Femur (tissue), 1 donor: ENCODE data around the gene ECHDC1.
"Not testable (repeated sequence)": the region's sequence is repeated elsewhere in the genome, so short reads cannot be mapped to it uniquely, and the experiment has no call there.

Experiments
- DNase-seq: peaks from one replicate; pipeline ENCODE4 v3.0.0-alpha.2; 2017

Gene ECHDC1

DNA sequence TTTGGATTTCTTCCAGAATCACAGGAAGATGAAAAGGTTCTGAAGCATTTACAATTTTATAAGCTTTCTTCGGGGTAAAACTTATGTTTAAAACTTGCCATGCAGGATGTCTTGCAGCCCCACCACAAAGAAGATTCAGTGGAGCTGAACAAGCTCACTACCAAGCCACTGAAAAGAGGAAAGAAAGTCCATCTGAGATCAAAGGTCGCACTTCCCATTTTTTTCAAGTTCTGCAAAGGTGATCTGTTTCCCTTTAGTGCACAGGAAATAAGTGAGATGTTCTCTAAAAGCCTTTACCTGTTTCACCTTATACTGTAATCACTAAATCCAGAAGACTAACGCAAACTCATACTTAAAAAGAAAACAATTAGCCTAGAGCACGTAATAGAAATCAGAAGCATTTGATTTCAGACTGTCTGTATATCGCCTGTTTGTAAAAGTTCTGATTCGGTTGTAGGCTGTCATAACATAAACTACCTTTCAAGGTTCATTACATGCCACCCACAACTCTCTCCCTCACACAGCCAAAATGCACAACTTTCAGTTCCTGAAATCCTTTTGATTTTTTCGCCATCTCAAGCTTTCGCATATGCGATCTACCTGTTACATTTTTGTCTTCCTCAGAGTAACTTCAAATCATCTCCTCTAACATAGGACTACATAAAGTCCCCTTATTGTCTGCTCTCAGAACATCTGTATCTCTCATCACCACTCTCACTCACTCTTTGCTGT is 1.8 kb downstream of the ECHDC1 start:
- no peak for DNase-seq

DNA sequence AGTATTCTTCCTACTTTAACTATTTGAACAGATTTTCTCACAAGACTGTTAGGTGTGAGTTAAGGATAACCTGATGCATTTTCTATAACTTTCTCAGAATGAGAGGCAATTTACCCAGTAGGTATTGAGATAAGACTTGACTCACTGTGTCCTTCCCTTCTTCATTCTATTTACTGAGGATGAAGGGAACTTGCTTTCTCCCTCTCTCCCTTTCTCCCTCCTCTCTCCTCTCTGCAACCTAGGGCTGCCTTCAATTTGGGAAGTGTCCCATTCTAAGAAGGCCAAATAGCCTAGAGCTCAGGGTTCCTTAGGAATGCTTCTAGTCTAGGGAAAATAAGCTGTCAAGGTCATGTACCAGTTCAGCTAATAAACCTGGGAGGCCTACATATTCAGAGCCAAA is 3.2 kb downstream of the ECHDC1 start:
- no peak for DNase-seq

GRCh38 chr6:127338936-127339335 is 4.5 kb downstream of the ECHDC1 start:
- DNase-seq: no peak

GRCh38 chr6:127332383-127332961 is 10.9 kb downstream of the ECHDC1 start:
- DNase-seq: no peak

- not testable (repeated sequence) for DNase-seq
Measured at GRCh38 chr6:127331256-127331655, 12.2 kb downstream of the ECHDC1 start.

DNA sequence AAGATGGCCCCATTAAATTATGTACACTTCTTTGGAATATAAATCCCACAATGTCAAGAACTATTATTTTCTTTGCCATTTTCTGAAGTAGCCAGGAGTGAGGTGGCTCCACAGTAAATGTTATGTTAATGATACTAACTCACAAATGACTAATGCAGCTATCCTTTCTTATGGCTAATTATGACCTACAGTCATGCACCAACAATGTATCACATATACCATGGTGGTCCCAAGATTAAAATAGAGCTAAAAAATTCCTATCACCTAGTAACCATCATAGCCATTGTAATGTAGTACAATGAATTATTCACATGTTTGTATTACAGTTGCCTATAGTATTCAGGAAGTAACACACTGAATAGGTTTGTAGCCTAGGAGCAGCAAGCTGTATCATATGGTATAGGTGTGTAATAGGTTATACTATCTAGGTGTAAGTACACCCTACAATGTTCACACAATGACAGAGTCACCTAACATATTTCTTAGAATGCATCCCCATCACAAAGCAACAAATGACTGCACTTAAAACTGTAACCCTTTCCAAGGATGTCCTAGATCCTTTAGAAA is 15.3 kb downstream of the ECHDC1 start:
- DNase-seq: no peak

GRCh38 chr6:127319686-127320085 is 23.7 kb downstream of the ECHDC1 start:
- no peak for DNase-seq

GRCh38 chr6:127317388-127318128 is 25.9 kb downstream of the ECHDC1 start:
- no peak for DNase-seq

DNA sequence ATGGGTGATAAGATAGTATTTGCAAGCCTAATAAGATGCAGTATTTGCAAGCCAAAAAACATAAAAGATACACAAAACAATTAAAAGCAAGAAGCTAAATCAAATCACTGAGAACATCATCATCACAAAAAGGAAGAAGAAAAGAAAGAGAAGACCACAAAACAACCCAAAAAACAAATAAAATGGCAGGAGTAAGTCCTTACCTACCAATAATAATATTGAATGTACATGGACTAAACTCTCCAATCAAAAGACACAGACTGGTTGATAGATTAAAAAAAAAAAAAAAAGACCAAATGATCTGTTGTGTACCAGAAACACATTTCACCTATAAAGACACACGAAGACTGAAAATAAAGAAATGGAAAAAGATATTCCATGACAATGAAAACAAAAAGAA is 37.7 kb downstream of the ECHDC1 start:
- DNase-seq: no peak

GRCh38 chr6:127303917-127304316 is 39.5 kb downstream of the ECHDC1 start:
- DNase-seq: no peak

GRCh38 chr6:127302728-127303660 is 40.4 kb downstream of the ECHDC1 start:
- peak; percentile 32 for DNase-seq

- no peak for DNase-seq
Measured at GRCh38 chr6:127301199-127301700, 42.2 kb downstream of the ECHDC1 start.

DNA sequence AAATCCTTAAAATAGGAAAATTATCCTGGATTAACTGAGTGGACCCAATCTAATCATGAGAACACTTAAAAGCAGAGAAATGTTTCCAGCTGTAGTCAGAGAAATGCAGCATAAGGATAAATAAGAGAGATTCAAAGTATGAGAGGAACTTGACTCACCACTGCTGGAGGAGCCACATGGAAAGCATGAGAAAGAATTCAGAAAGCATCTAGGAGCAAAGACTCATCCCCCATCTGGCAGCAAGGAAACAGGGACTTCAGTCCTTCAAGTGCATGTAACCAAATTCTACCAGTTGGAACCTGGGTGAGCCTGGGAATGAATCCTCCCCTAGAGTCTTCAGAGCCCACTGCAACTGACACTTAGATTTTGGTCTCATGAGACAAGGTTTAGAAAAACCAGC is 43.0 kb downstream of the ECHDC1 start:
- DNase-seq: peak; percentile 23

DNA sequence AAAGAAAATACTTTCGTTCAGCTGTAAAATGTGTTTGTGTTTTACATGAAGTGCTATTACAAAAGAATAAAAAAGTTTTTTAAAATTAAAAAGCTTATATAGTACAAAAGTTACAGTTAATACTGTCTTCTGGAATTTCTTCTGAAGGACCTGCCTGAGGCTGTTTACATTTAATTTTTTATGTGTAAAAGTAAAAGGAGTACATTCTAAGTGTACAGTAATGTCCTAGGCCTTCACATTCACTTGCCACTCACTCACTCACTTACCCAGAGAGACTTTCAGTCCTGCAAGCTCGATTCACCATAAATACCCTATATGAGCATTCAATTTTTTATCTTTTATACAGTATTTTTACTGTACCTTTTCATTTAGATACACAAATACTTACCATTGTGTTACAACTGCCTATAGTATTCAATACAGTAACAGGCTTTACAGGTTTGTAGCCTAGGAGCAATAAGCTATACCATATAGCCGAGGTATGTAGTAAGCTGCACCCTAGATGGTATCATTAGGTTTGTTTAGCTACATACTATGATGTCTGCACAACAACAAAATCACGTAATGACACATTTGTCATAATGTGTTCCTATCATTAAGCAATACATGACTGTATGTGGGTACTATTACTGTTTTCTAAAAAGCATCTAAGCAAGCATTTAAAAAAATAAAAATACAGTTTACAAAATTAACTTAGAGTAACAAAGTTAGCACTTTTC is 43.7 kb downstream of the ECHDC1 start:
- DNase-seq: no peak

DNA sequence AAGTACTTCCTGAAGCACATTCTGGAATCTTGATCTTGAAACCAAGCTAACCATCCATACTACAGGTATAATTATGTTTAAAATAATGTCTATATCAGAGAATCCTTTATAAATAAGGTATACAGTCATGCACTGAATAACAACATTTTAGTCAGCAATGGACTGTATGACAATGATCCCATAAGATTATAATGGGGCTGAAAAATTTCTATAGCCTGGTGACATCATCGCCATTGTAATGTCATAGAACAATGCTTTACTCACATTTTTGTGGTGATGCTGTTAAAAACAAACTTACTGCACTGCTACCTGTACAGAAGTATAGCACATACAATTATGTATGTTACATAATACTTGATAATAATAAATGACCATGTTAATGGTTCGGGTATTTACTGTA is 44.9 kb downstream of the ECHDC1 start:
- no peak for DNase-seq

GRCh38 chr6:127297502-127298070 is 45.8 kb downstream of the ECHDC1 start:
- no peak for DNase-seq

- DNase-seq: no peak
Measured at GRCh38 chr6:127291495-127291894, 51.9 kb downstream of the ECHDC1 start.

DNA sequence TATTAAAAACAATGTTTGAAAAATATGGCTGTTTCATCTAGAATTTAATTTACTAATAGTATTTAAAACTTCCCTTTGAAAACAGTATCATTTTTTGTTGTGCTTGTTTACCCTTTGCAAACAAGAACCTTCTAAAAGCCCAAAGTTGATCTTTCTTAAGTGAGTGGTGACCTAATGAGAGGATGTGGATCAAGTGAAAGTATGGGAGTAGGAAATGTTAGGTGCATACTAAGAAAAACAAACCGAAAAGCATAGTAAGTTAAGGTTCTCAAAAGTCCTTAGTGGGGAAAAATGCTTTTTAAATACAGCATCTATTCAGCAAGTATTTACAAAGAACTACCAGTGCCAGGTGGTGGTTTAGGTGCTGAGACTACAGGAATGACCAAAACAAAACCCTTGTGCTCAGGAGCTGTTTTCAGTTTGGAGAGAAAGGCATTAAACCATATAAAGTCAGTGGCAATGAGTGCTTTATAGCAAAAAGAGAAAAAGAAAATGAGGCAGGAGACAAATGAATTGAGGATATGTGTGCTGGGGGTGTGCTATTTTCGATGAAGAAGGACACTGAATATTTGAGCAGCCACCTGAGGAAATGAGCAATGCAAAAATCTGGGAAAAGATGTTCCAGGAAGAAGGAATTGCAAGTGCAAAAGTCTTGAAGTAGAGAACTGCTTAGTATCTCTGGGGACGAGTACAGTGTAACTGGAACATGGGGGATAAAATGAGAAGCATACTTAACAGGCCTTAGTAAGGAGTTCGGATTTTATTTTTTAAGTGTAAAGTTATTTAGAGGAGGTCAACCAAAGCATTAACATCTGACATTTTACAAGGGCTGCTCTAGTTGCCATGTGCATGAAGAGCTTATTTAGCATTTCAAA is 52.8 kb downstream of the ECHDC1 start:
- DNase-seq: no peak

DNA sequence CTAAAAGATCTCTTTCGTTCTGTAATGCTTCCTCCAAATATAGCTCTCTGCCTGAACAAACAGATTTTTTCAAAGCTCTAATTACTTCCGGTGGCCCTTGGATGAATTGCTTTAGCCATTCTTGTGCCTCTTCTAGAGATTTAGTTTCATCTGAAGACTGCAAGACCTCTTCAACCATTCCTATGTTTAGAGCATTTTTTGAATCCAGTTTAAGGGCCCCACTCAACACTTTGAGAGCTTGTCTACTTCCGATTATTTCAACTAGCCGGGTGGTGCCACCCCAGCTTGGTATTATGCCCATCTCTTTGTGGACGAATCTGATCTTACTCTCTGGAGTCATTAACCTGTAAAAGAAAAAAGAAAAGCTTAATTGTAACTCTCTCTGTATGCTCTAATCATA is 53.5 kb downstream of the ECHDC1 start:
- DNase-seq: no peak

GRCh38 chr6:127288705-127289104 is 54.7 kb downstream of the ECHDC1 start:
- no peak for DNase-seq
